SIG-M5 (cell line): ENCODE data around the gene IL1RL2.

Experiments
- DNase-seq: peaks from one replicate; lab custom pipeline; 2025; lab: John Stamatoyannopoulos, UW

Gene IL1RL2

GRCh38 chr2:102158011-102158755 lies 28.6 kb upstream of the IL1RL2 start:
- DNase-seq: no peak

- no peak for DNase-seq
These were observed 27.5 kb upstream of the IL1RL2 start for GRCh38 chr2:102159295-102159694.

DNA sequence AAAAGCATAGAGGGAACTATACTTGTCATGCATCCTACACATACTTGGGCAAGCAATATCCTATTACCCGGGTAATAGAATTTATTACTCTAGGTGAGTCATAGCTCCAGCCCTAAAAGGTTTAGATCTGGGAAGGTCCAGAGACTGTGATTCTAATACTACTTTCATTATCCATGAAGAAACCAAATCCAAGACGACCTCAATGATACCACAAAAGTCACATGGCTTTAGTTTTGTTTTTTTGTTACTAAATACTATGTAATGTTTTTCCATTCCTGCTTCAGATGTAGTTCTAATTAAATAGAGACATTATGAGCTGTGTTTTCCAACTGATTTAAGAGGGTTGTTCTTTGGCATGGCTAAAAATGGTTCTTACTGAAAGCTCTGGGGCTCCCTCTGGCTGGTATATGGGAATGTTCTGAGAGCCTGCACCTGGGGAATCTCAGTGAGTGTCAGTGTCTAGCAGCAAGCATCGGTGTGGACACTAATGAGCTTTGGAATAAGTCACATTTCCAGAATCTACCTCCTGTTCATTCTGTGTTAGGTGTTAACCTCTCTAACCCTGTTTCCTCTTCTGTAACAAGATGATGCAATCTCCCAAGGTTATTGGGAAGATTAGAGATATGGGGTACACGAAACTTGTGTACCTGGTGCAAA lies 20.5 kb upstream of the IL1RL2 start:
- no peak for DNase-seq

DNA sequence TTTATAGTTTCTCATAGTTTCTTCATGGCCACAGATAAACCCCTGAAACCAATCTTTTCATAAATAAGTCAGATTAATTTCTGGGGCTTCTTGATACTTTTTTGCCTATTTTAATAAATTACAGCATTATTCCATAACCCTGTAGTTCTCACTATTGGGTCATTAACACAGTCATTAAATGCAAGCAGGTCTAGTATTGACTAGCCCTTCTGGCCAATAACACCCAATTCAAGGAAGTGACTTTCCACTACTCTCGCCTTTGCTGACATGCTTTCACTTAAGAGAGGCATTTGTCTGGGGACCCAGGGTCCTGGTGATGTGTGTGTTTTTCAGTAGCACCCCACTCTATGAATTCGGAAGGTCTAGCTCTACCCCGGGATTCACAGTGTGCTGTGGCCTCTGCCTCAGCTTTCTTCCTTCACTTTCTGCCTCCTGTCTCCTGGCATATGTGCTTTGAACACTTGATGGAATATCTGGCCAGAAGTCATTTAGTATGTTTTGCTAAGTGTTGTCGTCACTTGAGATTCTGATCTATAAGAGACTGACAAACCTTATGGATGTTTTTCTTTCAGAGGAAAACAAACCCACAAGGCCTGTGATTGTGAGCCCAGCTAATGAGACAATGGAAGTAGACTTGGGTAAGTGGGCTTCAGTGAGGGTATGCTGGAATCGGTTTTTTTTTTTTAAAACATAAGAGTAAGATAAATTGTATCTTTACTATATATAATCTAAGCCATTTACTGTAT lies 18.6 kb upstream of the IL1RL2 start:
- no peak for DNase-seq

DNA sequence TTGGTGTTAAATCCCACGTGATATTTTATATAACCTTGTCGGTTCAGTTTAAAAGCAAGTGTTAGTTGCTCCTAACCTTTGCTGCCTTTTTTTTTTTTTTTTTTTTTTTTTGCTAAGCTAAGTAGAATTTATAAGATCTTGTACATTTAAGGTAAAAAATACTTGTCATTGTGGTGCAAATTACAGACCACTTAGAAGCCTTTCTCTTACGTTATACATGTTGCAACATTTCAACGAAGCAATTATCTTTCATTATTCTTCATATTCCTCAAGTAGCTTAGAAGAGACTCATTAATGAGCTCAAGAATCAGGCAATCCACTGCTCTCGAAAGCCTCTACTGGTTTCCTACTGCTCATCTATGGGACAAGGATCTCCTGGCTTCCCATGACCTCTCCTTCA lies 14.9 kb upstream of the IL1RL2 start:
- DNase-seq: no peak

DNA sequence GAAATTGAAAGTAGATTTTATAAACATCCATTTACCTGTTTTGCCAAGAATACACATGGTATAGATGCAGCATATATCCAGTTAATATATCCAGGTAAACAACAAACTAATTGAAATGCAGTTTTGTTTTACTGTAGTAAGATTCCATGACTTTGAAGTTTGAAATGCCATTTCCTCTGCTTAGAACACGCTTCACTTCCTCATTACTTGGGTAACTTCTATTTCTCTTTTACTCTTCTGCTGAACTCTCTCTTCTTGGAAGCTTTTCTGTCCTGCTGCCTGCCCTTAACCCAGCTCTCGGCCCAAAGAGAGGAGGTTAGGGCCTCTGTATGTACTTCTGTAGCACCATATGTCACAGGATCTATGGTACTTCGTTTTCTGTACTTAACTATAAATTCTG lies 14.1 kb upstream of the IL1RL2 start:
- no peak for DNase-seq

DNA sequence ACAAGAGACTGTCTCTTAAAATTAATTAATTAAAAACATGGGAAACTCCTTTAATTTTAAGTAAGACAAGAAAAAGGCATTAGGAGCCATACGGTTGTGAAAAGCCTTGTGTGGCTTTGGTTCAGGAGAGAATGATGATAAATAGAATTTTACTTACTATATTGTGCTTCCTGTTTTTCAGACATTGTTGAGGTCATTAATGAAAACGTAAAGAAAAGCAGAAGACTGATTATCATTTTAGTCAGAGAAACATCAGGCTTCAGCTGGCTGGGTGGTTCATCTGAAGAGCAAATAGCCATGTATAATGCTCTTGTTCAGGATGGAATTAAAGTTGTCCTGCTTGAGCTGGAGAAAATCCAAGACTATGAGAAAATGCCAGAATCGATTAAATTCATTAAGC lies 10.7 kb upstream of the IL1RL2 start:
- DNase-seq: no peak

- DNase-seq: no peak
These were observed 8.9 kb upstream of the IL1RL2 start for GRCh38 chr2:102177814-102178478.

- no peak for DNase-seq
These were observed 7.8 kb upstream of the IL1RL2 start for GRCh38 chr2:102179061-102179460.

- no peak for DNase-seq
These were observed 6.8 kb upstream of the IL1RL2 start for GRCh38 chr2:102179788-102180686.

DNA sequence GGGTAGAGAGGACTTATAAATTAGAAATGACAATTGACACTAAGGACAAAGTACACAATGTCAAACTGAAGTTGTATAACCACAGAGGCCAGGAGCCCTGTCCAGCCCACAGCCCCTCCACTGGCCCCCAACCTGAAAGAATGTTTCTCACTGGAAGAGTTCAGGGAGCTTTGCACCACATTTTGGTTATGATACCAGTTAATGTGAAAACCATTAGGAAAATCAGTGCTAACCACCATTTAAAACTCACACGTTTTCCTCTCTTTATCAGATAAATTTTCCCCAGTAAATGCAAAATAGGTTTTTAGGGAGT lies 6.2 kb upstream of the IL1RL2 start:
- DNase-seq: no peak

DNA sequence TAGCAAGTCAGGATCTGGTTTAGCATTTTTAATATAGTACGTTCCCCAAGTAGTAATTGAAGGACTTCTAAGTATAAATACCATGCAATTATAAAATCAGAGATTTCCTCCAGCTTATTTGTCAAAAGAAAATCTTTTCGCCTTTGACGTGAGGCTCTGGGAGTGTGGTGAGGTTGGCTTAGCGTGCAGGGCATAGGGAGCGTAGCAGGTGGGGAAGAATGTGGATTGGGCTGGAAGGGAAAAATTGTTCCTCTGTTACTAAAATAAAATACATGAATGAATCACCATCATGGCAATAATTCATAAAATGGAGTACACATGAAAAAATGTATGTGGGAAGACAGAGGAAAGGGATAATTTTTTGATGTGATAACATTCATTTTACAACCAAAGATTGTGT lies 5.4 kb upstream of the IL1RL2 start:
- DNase-seq: no peak

DNA sequence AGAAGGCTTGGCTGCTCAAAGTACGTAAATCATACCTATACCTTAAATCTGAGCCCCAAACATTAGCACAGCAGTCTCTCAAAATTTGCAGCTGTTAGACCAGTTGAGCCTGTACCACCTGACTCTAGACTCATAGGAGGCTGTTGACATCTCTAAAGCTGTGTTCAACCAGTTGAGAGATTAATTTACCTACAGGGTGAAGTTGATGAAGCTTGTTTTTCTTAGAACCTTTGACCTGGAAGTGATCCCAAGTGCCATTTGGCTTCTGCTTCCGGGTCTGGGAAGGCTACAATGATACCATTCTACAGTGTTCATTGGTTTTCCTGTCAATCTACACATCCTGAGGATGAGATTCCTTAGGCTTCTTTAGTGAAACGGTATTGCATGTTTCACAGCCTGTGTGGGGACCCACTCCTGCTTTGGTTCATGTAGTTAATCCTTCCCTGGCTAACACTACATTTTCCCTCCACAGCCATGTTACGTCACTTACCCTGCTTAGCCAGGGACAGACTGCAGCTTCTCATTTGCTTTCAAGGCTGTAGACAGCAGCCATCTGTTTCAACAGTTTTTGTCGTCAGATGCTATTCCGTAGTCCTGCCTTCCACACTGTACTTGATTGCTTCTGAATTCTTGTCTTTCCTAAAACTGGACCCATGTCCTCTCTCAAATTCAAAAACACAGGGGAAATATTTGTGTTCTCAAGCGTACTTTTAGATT lies 4.7 kb upstream of the IL1RL2 start:
- DNase-seq: no peak

- no peak for DNase-seq
These were observed 2.8 kb upstream of the IL1RL2 start for GRCh38 chr2:102184018-102184417.

GRCh38 chr2:102184568-102184967 lies 2.3 kb upstream of the IL1RL2 start:
- no peak for DNase-seq

GRCh38 chr2:102185347-102185746 lies 1.5 kb upstream of the IL1RL2 start:
- DNase-seq: no peak

DNA sequence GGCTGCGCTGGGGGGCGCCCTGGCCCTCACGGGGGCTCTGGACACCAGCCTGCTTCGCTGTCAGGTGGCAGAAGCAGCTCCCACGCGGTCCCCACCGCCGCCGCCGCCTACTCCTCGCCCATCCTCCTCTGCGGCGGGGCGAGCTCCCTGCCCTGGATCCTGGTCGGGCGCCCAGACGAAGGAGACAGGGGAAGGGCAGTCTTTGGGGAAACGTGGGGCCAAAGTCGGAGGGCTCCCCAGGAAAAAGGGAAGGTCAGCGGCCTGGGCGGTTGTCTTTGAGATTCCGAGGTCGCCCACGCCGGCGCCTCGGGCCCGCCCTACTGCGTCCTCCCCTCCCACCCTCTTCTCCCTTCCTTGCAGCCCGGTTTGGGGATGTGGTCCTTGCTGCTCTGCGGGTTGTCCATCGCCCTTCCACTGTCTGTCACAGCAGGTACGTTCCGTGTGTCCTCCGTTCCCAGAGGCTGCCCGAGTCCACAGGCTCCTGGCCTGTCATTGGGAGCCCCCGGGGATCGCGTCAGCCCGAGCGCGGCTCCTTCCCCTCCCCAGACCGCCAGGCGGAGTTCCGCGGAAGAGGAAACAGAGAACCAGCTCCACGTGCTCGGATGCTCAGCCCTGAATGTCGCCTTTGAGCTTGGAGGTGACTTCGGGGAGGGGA lies 800 bp downstream of the IL1RL2 start:
- no peak for DNase-seq

GRCh38 chr2:102190430-102191107 lies 3.7 kb downstream of the IL1RL2 start:
- DNase-seq: no peak

DNA sequence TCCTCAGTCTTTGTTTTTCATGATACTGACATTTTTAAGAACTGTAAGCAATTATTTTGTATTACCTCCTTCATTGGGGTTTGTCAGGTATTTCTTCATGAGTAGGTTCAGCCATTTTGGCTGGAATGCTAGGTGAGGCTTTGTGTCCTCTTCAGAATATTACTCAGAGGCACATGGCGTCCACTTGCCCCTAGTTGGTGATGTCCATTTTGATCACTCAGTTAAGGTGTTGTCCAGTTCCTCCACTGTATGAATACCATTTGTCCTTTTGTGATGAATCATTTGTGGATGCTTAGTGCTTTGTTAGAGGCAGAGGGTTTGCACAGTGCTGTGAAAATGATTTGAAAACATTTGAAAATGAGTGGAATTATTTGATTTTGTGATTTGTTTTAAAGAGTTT lies 4.7 kb downstream of the IL1RL2 start:
- DNase-seq: no peak

DNA sequence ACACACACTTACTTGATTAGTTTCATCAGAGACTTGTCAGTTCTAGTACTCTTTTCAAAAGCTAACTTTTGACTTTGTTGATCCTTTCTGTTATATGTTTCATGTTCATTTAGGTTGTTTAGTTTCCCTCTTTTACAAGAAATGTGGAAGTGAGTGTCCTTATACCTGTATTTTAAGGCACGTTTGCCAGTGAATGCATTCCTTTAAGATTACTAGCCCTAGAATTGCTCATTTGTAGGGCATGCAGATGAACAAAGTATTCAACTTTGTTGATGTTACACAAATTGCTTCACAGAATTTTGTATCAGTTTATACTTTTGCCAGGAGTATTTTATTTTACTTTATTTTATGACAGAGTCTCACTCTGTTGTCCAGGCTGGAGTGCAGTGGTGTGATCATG lies 6.3 kb downstream of the IL1RL2 start:
- DNase-seq: no peak
